Mammary epithelial cell (primary cell): ENCODE results near the gene RUNX2.

Experiments
- EZH2 ChIP-seq: IDR thresholded peaks from 2 replicates; pipeline ENCODE4 v1.6.1; 2012; ENCODE audit warnings: low read length, inconsistent platforms, borderline replicate concordance
- TF ChIP-seq, protein P1 (sequence below), 2 donors: IDR thresholded peaks in 1 of 2; conservative IDR thresholded peaks in 1 of 2; 2 replicates each; pipeline ENCODE4 v1.5.1; 2011 to 2012; ENCODE audit warnings: inconsistent platforms in 2 of 2, low read length in 2 of 2, mild to moderate bottlenecking in 2 of 2, control low read depth in 1 of 2, low read depth in 1 of 2; ENCODE audit not compliant: insufficient read depth in 1 of 2; ENCODE audit errors: extremely low read depth in 1 of 2

DNA sequence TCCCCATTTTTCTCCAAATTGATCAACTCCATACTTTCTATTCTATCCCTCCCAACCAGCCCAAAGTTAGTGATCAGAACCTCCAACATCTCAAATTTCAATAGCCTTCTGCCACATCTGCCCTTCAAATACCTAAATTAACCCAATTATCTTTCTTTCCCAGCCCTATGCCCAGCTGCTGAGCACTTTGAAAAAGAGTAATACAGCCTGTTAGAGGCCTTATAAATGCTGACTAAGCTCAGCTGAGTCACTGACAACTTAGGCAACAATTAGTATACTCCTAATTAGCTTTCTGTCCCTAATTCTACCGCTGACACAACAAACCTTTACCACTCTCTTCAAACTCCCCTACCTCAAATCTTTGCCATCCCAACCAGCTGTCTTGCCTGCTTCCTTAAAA lies 23.5 kb downstream of the RUNX2 start:
- TF ChIP-seq, protein P1, sequence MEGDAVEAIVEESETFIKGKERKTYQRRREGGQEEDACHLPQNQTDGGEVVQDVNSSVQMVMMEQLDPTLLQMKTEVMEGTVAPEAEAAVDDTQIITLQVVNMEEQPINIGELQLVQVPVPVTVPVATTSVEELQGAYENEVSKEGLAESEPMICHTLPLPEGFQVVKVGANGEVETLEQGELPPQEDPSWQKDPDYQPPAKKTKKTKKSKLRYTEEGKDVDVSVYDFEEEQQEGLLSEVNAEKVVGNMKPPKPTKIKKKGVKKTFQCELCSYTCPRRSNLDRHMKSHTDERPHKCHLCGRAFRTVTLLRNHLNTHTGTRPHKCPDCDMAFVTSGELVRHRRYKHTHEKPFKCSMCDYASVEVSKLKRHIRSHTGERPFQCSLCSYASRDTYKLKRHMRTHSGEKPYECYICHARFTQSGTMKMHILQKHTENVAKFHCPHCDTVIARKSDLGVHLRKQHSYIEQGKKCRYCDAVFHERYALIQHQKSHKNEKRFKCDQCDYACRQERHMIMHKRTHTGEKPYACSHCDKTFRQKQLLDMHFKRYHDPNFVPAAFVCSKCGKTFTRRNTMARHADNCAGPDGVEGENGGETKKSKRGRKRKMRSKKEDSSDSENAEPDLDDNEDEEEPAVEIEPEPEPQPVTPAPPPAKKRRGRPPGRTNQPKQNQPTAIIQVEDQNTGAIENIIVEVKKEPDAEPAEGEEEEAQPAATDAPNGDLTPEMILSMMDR (conservative IDR thresholded peaks at IDR 0.05 in 1 of 2, IDR thresholded peaks at IDR 0.05 in 1 of 2; ENCODE audit: extremely low read depth in 1 of 2, insufficient read depth in 1 of 2, low read depth in 1 of 2, low read length in 2 of 2) = no peak
- no peak for TF ChIP-seq EZH2
